GM12873 (cell line): ENCODE data around the gene MUC5AC.

Experiments
- TF ChIP-seq, protein P1 (sequence below): IDR thresholded peaks from 2 replicates; pipeline ENCODE4 v1.5.1; 2012; ENCODE audit warnings: low read depth, mild to moderate bottlenecking, moderate library complexity, low read length, control low read depth; ENCODE audit not compliant: insufficient read depth; ENCODE audit errors: missing control alignments

The MUC5AC gene

GRCh38 chr11:1160231-1161101, 2.7 kb downstream of the MUC5AC start:
- TF ChIP-seq, protein P1, sequence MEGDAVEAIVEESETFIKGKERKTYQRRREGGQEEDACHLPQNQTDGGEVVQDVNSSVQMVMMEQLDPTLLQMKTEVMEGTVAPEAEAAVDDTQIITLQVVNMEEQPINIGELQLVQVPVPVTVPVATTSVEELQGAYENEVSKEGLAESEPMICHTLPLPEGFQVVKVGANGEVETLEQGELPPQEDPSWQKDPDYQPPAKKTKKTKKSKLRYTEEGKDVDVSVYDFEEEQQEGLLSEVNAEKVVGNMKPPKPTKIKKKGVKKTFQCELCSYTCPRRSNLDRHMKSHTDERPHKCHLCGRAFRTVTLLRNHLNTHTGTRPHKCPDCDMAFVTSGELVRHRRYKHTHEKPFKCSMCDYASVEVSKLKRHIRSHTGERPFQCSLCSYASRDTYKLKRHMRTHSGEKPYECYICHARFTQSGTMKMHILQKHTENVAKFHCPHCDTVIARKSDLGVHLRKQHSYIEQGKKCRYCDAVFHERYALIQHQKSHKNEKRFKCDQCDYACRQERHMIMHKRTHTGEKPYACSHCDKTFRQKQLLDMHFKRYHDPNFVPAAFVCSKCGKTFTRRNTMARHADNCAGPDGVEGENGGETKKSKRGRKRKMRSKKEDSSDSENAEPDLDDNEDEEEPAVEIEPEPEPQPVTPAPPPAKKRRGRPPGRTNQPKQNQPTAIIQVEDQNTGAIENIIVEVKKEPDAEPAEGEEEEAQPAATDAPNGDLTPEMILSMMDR = no peak

GRCh38 chr11:1161410-1162137, 3.8 kb downstream of the MUC5AC start:
- TF ChIP-seq, protein P1 = no peak

DNA sequence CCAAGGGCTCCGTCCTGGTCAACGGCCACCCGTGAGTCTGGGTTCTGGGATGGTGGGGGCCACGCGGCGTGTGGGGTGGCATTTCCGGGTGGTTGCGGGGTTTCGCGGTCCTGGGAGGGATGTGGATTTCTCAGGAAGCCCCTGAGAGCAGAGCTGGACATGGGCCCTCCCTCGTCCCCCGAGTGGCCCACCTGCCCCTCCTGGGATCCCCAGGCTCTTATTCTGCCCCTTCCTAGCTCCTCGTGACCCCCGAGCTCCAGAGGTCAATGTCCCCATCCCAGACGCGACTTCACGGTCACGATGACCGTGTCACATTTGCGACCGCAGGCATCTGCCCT, 4.4 kb downstream of the MUC5AC start:
- TF ChIP-seq, protein P1 = no peak

DNA sequence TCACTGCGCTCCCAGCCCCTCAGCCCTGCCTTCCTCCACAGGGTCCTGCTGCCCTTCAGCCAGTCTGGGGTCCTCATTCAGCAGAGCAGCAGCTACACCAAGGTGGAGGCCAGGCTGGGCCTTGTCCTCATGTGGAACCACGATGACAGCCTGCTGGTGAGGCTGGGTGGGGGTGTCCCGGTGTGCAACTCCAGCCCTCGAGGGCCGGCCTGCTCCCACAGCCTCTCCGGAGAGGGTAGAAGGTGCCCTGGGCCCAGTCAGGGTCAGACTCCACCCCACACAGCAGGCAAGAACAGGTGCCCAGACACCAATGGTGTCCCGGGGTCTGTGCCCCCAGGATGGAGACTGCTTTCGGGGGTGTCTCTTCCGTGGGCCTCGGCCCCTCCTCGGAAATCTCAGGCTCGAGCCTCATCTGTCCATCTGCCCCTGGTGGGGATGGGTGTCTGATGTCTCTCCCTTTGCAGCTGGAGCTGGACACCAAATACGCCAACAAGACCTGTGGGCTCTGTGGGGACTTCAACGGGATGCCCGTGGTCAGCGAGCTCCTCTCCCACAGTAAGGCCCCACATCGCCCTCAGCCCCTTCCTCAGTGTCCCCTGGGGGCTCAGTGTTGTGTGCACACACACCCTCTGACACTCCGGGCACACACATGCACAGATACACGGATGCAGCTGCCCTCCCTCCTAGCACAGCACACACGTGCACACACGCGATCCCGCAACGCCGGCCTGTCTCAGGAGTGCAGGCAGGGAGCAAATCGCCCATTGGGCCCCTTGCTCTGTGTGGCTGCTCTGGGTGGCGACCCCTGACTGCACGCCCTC, 4.9 kb downstream of the MUC5AC start:
- TF ChIP-seq, protein P1 = no peak

DNA sequence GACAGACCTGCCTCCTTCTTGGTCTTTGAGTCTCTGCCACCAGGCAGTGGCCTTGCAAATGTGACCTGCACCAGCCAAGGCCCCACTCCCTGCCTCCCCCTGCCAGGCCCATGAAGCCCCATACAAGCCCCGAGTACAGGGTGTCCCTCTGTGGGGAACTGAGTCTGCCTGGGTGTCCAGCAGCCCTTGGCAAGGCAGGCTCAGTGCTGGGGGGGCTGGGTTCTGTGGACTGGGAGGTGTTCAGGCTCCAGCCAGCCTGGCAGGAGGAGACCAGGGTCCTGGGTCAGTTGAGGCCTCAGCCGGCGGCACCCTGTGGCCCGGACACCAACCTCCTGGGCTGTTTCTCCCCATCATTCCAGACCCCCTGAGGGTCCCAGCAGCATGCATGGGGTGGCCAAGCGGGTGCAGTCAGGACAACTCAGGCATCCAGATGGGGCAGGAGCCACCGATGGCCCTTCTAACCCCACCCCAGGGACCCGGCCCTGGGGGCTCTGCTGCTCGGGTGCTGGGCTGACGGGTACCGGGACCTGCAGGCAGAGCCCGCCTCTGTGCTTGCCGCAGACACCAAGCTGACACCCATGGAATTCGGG, 5.7 kb downstream of the MUC5AC start:
- TF ChIP-seq, protein P1 = no peak

DNA sequence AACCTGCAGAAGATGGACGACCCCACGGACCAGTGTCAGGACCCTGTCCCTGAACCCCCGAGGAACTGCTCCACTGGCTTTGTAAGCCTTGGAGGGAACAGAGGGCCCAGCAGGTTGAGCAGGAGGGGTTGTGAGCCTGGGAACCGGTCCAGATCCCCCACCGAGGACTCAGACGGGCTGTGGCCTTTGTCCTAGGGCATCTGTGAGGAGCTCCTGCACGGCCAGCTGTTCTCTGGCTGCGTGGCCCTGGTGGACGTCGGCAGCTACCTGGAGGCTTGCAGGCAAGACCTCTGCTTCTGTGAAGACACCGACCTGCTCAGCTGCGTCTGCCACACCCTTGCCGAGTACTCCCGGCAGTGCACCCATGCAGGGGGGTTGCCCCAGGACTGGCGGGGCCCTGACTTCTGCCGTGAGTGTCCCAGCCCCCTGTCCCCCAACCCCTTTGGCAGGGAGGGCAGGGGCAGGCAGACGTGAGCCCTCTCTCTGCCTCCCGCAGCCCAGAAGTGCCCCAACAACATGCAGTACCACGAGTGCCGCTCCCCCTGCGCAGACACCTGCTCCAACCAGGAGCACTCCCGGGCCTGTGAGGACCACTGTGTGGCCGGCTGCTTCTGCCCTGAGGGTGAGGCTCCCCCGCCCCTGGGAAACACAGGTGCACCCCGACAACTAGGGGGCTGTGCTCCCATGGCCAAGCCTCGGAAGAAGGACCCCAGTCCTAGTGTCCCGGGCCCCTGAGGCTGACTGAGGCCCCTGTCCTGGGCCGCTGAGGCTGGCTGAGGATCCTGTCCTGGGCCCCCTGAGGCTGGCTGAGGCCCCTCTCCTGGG, 6.4 kb downstream of the MUC5AC start:
- TF ChIP-seq, protein P1 = no peak
